ENCODE data around the gene SLC22A7.

Gene SLC22A7

DNA sequence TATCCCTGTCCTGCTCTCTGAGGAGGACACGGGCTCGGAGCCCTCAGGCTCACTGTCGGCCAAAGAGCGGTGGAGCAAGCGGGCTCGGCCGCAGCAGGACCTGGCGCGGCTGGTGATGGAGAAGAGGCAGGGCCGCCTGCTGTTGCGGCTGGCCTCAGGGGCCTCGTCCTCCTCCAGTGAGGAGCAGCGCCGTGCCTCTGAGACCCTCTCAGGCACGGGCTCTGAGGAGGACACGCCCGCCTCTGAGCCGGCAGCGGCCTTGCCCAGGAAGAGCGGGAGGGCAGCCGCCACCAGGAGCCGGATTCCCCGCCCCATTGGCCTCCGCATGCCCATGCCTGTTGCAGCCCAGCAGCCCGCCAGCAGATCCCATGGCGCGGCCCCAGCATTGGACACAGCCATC is 14.2 kb upstream of the SLC22A7 start:
- DNase-seq (ENCODE audit: low spot score): no peak

GRCh38 chr6:43284991-43285781 is 12.9 kb upstream of the SLC22A7 start:
- no peak for DNase-seq (ENCODE audit: low spot score)

- no peak for DNase-seq (ENCODE audit: low spot score)
These were observed 12.2 kb upstream of the SLC22A7 start for GRCh38 chr6:43285832-43286231.

DNA sequence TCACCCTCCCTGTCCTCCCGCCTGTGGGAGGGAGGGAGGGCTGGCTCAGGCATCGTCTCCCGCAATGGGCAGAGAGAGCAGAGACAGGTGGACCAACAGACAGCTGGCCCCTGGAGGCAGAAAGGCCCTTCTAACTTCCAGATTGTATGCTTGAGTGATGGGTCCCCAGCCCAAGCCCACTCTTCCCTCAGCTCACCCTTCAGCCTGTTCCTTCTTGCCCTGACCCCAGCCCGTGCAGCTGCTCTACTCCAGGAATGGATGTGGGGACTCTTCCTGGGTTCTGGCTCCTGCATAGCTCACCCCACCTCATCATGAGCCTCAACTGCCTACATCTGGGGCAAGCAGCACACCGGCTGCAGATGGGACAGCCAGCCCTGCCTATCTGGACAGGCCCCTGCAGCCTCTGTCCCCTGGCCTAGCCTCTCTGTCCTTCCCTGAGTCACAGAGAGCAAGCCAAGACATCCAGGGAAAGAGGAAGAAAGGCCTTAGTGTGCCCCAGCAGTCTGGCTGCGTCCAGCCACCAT is 11.5 kb upstream of the SLC22A7 start:
- DNase-seq (ENCODE audit: low spot score): no peak

GRCh38 chr6:43286980-43287716 is 10.9 kb upstream of the SLC22A7 start:
- no peak for DNase-seq (ENCODE audit: low spot score)

DNA sequence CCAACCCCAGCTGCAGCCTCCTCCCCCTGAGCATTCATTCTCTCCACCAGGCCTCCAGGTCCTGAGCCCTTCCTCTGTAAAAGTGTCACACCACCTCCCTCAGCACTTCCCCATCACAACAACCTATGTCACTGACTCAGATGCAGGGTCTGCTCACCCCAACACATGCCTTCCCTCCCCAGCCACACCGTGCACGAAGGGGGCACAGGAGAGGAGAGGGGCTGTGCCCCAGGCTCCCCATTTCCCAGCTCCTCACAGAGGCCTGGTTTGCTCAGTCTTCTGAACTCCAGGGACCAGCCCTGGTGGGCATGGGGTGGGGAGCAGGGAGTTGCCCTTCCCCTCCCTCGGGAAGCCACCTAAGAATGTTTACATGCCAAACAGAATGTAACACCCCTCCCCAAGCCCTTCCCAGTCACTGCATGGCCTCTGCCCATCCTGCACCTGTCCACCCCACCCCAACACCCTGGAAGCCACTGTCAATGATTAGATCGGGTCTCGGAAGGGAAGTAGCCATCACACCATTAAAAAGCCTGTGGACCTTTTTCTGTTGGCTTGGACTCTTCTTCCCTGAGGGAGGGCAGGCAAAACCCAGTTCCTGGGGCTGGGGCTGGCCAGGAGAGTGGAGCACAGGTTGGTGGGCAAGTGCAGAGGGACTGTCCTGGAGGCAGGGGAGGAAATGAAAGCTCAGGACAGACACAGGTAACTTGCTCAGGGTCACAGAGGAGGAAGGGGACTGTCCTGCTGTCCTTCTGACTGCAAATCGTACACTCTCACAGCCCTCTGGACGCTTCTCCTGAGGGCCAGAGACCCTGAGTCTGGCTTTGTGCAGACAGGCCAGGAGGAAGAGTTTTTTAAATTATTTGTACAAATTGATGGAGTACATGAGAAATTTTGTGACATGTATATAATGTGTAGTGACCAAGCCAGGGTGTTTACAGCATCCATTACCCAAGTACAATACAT is 10.1 kb upstream of the SLC22A7 start:
- no peak for DNase-seq (ENCODE audit: low spot score)

DNA sequence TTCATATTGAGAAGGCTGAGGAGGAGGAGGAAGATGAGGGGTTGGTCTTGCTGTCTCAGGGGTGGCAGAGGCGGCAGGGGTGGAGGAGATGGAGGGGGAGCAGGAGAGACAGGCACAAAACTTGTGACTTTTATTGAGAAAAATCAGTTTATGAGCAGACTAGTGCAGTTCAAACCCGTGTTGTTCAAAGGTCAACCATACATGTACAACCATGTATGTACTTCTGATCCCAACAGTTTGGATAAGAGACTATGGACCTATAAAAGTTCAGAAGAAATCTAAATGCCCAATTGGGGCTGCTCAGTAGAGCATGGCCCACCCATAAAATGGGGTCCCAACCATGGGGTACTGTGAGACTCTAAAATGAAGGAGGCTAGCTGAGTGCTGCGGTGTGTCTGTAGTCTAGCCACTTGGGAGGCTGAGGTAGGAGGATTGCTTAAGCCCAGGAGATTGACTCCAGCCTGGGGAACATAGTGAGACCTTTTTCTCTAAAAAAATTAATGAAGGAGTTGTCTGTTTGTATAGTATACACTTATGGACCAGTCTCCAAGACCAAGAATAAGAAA is 7.6 kb upstream of the SLC22A7 start:
- no peak for DNase-seq (ENCODE audit: low spot score)

DNA sequence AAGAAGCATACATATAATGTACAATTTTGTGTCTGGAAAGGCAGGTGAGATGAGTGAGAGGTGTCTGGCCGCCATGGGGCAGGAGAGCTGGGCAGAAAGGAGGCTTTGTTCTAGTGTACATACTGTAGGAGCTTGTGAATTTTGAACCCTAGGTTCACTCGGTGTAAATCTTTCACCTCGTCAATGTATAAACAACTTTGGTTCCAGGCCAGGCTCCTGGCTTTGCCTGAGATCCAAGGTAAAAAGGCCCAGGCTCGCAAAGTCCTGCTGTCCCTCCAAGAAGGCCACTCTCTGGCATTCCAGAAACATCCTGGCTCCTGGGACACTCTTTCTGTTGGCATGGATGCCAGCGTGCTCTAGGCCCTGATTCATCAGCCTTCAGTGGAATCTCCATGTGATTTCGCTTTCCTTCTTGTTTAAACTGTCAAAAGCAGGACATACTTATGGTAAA is 7.1 kb upstream of the SLC22A7 start:
- DNase-seq (ENCODE audit: low spot score): no peak

DNA sequence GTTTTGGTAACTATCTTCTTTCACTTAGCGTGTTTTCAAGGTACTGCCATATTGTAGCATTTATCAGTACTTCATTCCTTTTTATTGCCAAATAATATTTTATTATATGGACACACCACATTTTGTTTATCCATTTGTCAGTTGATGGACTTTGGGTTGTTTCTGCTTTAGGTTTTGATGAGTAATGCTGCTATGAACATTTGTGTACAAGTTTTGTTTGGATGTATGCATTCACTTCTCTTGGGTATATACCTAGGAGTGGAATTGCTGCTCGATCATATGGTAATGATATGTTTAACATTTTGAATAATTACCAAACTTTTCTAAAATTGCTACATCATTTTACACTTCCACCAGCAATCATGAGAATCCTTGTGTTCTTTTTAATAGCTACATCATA is 6.4 kb upstream of the SLC22A7 start:
- DNase-seq (ENCODE audit: low spot score): no peak

DNA sequence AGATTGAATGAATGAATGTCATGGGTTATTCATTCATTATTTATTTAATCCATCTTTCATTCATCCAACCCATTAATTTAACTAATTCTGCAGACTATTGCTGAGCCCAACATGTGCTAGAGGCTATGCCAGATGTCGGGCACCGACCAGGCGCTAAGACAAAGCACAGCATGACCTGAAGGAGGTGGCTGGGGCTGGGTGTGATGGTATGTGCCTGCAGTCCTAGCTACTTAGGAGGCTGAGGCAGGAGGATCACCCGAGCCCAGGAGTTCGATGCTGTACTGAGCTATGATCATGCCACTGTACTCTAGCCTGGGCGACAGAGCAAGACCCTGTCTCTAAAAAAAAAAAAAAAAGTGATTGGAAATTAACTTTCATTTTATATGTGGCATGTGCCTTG is 5.7 kb upstream of the SLC22A7 start:
- DNase-seq (ENCODE audit: low spot score): no peak

DNA sequence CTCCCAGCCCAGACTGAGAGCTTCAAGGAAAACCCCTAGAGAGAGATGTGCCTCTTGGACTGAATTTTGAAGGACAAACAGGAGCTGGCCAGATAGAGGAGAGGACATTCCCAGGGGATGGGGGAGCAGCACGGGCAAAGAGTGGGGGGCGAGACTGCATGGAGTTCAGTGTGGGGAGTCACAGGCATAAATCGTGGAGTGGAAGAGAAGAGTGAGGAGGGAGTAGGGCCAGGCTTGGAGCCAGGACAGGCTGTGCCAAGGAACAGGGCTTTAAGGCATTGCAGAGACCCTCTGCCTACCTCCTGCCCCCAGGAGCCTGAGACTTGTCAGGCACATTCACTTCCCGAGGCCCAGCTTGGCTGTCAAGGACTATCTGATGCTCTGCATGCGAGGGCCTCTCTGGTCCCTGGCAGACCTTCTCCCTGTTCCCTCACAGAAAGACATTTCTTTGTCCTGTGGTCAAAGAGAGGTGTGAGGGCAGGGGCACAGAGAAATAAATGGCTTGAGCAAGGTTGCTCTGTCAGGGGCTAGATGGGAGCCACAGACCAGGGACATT is 5.2 kb upstream of the SLC22A7 start:
- DNase-seq (ENCODE audit: low spot score): no peak

DNA sequence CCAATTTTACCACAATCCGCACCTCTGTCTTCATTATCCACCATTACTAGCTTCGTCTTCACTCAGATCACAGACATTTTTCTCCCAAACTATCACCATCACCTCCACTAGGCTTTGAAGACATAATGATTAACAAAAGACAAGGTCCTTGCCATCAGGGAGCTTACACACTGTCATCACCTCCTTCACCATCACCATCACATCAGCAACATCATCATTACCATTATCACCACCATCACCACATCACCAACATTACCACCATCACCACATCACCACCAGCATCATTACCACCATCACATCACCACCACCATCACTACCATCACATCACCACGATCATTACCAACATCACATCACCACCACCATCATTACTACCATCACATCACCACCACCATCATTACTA is 4.4 kb upstream of the SLC22A7 start:
- no peak for DNase-seq (ENCODE audit: low spot score)

DNA sequence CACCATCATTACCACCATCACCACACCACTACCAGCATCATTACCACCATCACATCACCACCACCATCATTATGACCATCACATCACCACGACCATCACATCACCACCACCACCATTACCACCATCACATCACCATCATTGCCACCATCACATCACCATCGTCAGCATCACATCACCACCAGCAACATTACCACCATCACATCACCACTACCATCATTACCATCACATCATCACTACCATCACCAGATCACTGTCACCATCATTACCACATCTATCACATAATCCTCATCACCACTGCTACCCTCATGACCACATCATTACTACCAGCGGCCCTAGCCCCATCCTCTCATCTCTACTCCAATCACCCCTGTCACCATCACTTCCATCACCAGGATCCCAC is 3.5 kb upstream of the SLC22A7 start:
- no peak for DNase-seq (ENCODE audit: low spot score)

DNA sequence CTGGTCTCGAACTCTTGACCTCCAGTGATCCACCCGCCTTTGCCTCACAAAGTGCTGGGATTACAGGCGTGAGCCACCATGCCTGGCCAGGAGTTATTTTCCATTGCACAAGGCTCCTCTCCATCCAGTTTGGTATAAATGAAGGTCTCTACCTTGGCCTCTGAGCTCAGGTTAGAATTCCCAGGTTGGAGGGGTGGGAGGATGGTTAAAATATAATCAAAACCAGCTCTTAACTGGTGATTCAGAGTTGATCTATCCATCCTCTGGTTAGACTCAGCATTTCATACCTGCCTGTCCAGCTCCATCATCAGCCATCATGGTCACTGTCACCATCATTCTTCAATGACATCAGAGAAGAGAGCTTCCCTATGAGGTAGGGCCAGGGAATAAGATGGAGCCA is 2.6 kb upstream of the SLC22A7 start:
- DNase-seq (ENCODE audit: low spot score): no peak

- no peak for DNase-seq (ENCODE audit: low spot score)
These were observed 1.1 kb upstream of the SLC22A7 start for GRCh38 chr6:43296780-43297497.

- DNase-seq (ENCODE audit: low spot score): no peak
These were observed 691 bp downstream of the SLC22A7 start for GRCh38 chr6:43298565-43299337.

GRCh38 chr6:43299338-43300293 is 1.6 kb downstream of the SLC22A7 start:
- DNase-seq (ENCODE audit: low spot score): no peak

- no peak for DNase-seq (ENCODE audit: low spot score)
These were observed 3.2 kb downstream of the SLC22A7 start for GRCh38 chr6:43301081-43301870.
